IMR-90 (cell line): ENCODE measurements around the gene SGSM2. TPM values are rescaled to one million over a fixed set of nuclear protein-coding genes. Genes with fewer than 3 reads are reported as not detected.
A peak's percentile ranks its signal among the peaks of the same experiment; 100 is the strongest.

Experiments used
- ATAC-seq: fragments of 200-7000 bp; cut with Tn5 transposase; 2 replicates; pipeline ENCODE4 v1.9.1; 2020; ENCODE audit warnings: low read depth, mild to moderate bottlenecking, moderate library complexity
- BruUV-seq: library from RNA; stranded (reverse); fragments of 400-500 nt; replicated peaks from 2 replicates; lab custom pipeline; 2021; lab: Mats Ljungman, UMichigan
- CTCF ChIA-PET: fragments of 300-600 bp; formaldehyde crosslinking; extraction: SDS; loops from one replicate; lab custom pipeline; 2021; ENCODE audit warnings: antibody characterized with exemption; lab: Yijun Ruan, JAX
- POLR2A ChIA-PET: fragments of 300-600 bp; sonication (Branson Sonifier 250); formaldehyde crosslinking; loops from one replicate; lab custom pipeline; 2022; ENCODE audit warnings: antibody characterized with exemption; ENCODE audit not compliant: unreplicated experiment; lab: Charles Lee
- DNase-seq: peaks from one replicate; pipeline ENCODE4 v3.0.0; 2013
- H2AFZ ChIP-seq: replicated peaks from 2 replicates; pipeline ENCODE3; 2013; ENCODE audit warnings: low read length, mild to moderate bottlenecking; ENCODE audit not compliant: poor library complexity
- H2AK5ac ChIP-seq: 2 replicates; pipeline ENCODE4 v1.6.1; 2013; ENCODE audit warnings: low read depth, low read length, inconsistent platforms
- H2AK9ac ChIP-seq: replicated peaks from 2 replicates; pipeline ENCODE3; 2013; ENCODE audit warnings: mild to moderate bottlenecking, low read depth, low read length, moderate library complexity; ENCODE audit not compliant: poor library complexity
- H2BK120ac ChIP-seq: 2 replicates; pipeline ENCODE4 v1.6.1; 2013; ENCODE audit warnings: low read depth, low read length, inconsistent platforms
- H2BK15ac ChIP-seq: 3 replicates; pipeline ENCODE4 v1.6.1; 2013; ENCODE audit warnings: low read depth, low read length, inconsistent platforms
- H2BK20ac ChIP-seq: 2 replicates; pipeline ENCODE4 v1.6.1; 2013; ENCODE audit warnings: low read depth, mild to moderate bottlenecking, inconsistent platforms, low read length, moderate library complexity
- H2BK5ac ChIP-seq: 2 replicates; pipeline ENCODE4 v1.6.1; 2013; ENCODE audit warnings: mild to moderate bottlenecking, low read depth, low read length, inconsistent platforms; ENCODE audit not compliant: poor library complexity, severe bottlenecking
- H3K14ac ChIP-seq: replicated peaks from 2 replicates; pipeline ENCODE4 v1.6.1; 2013; ENCODE audit warnings: low read depth, low read length, inconsistent platforms
- H3K18ac ChIP-seq: 2 replicates; pipeline ENCODE4 v1.6.1; 2013; ENCODE audit warnings: low read depth, low read length, control low read depth
- H3K23ac ChIP-seq: 2 replicates; pipeline ENCODE4 v1.6.1; 2013; ENCODE audit warnings: low read depth, low read length, inconsistent platforms
- H3K27ac ChIP-seq: 2 replicates; pipeline ENCODE4 v1.5.1; 2013; ENCODE audit warnings: mild to moderate bottlenecking, control low read depth, low read length; ENCODE audit not compliant: insufficient read depth
- H3K27me3 ChIP-seq: 2 replicates; pipeline ENCODE4 v1.6.1; 2013; ENCODE audit warnings: low read length; ENCODE audit not compliant: control insufficient read depth, insufficient read depth
- H3K36me3 ChIP-seq: 2 replicates; pipeline ENCODE4 v1.6.1; 2013; ENCODE audit warnings: low read length, mixed read lengths; ENCODE audit not compliant: control insufficient read depth, insufficient read depth
- H3K4ac ChIP-seq: 2 replicates; pipeline ENCODE4 v1.6.1; 2013; ENCODE audit warnings: low read depth, low read length, inconsistent platforms
- H3K4me1 ChIP-seq: 2 replicates; pipeline ENCODE4 v1.6.1; 2013; ENCODE audit warnings: low read length, mixed read lengths; ENCODE audit not compliant: control insufficient read depth, insufficient read depth
- H3K4me2 ChIP-seq: 2 replicates; pipeline ENCODE4 v1.6.1; 2013; ENCODE audit warnings: low read depth, mild to moderate bottlenecking, control low read depth, low read length, moderate library complexity
- H3K4me3 ChIP-seq: 2 replicates; pipeline ENCODE4 v1.5.1; 2013; ENCODE audit warnings: low read depth, mild to moderate bottlenecking, control low read depth, low read length, moderate library complexity; ENCODE audit not compliant: insufficient read depth
- H3K56ac ChIP-seq: 2 replicates; pipeline ENCODE4 v1.6.1; 2013; ENCODE audit warnings: low read length, inconsistent platforms; ENCODE audit not compliant: insufficient read depth; ENCODE audit errors: extremely low read depth
- H3K79me1 ChIP-seq, 2 experiments: 2 replicates each; pipeline ENCODE4 v1.6.1; 2013; ENCODE audit warnings: low read length in 2 of 2, inconsistent platforms in 1 of 2, low read depth in 1 of 2
- H3K9ac ChIP-seq: 2 replicates; pipeline ENCODE4 v1.6.1; 2013; ENCODE audit warnings: low read depth, low read length, control low read depth
- H3K9me1 ChIP-seq: 2 replicates; pipeline ENCODE4 v1.6.1; 2013; ENCODE audit warnings: low read length, inconsistent platforms; ENCODE audit not compliant: insufficient read depth
- H3K9me3 ChIP-seq: 2 replicates; pipeline ENCODE4 v1.6.1; 2013; ENCODE audit warnings: low read length; ENCODE audit not compliant: control insufficient read depth, insufficient read depth
- H4K20me1 ChIP-seq: 2 replicates; pipeline ENCODE4 v1.6.1; 2013; ENCODE audit warnings: low read length, inconsistent platforms; ENCODE audit not compliant: insufficient read depth
- H4K5ac ChIP-seq: 2 replicates; pipeline ENCODE4 v1.6.1; 2013; ENCODE audit warnings: mild to moderate bottlenecking, low read depth, low read length, control low read depth
- H4K8ac ChIP-seq, 2 experiments: 2 replicates each; pipeline ENCODE4 v1.6.1; 2013; ENCODE audit warnings: low read depth in 2 of 2, low read length in 2 of 2, control low read depth in 1 of 2, inconsistent platforms in 1 of 2
- H4K91ac ChIP-seq: 2 replicates; pipeline ENCODE4 v1.6.1; 2013; ENCODE audit warnings: low read depth, low read length, inconsistent platforms; ENCODE audit not compliant: insufficient read depth
- CHD1 ChIP-seq: IDR thresholded peaks from 2 replicates; pipeline ENCODE4 v1.6.1; 2012; ENCODE audit warnings: low read depth, low read length, improper control_type of control experiment
- FOS ChIP-seq: fragments of 150-350 bp; IDR thresholded peaks from 2 replicates; pipeline ENCODE4 v1.6.1; 2016; ENCODE audit warnings: low read depth, low read length
- MXI1 ChIP-seq: IDR thresholded peaks from 2 replicates; pipeline ENCODE4 v1.6.1; 2012; ENCODE audit warnings: low read depth, mild to moderate bottlenecking, low read length, moderate library complexity, borderline replicate concordance
- NFE2L2 ChIP-seq: fragments of 150-350 bp; IDR thresholded peaks from 2 replicates; pipeline ENCODE4 v1.6.1; 2016; ENCODE audit warnings: low read depth, mild to moderate bottlenecking, low read length
- RAD21 ChIP-seq: IDR thresholded peaks from 2 replicates; pipeline ENCODE4 v1.6.1; 2012; ENCODE audit warnings: low read length, improper control_type of control experiment
- SMC3 ChIP-seq: fragments of 150-350 bp; IDR thresholded peaks from 2 replicates; pipeline ENCODE4 v1.6.1; 2016; ENCODE audit warnings: low read depth, mild to moderate bottlenecking, antibody characterized with exemption, low read length, moderate library complexity
- WGBS, 2 experiments: methylation state at CpG; one replicate each; pipeline versions ENCODE4 v1.1.5 to v1.1.7; 2013; ENCODE audit warnings: missing lambda C conversion rate in 2 of 2; ENCODE audit not compliant: insufficient read length in 1 of 2; ENCODE audit errors: extremely low coverage in 2 of 2; 5-methylcytosine and 5-hydroxymethylcytosine counted together
- dilution Hi-C: fragments of 300-500 bp; cut with HindIII; formaldehyde crosslinking; loops from one replicate; pipeline ENCODE4 v1.14.3; 2018; ENCODE audit warnings: low sequenced_read_pairs; ENCODE audit not compliant: unreplicated experiment
- in situ Hi-C: fragments of 300-500 bp; cut with MboI; formaldehyde crosslinking; loops from 3 replicates; pipeline ENCODE4 v1.14.3; 2019; ENCODE audit warnings: low sequenced_read_pairs, inconsistent platforms, mixed read lengths
- intact Hi-C: fragments of 100-400 bp; cut with micrococcal nuclease; formaldehyde crosslinking; loops from 2 replicates; pipeline ENCODE4 v1.10.0; 2022
- polyA plus RNA-seq, 3 experiments: library from polyadenylated mRNA; depleted of rRNA; stranded (reverse); fragments of >200 nt; gene quantifications; 2 replicates each; pipeline ENCODE4 v1.2.3, GENCODE V29; 2012; ENCODE audit warnings: low replicate concordance in 1 of 3
- total RNA-seq: library from RNA; depleted of rRNA; stranded (reverse); fragments of >200 nt; gene quantifications from 2 replicates; pipeline ENCODE4 v1.2.3, GENCODE V29; 2012

Gene SGSM2
- total and polyA plus RNA-seq, 2 of the 4 experiments (the other 2 are of a cell fraction) = 13.6 to 81.2 TPM

- no peak for TF ChIP-seq FOS
- TF ChIP-seq NFE2L2 = 0 out of 2 replicates have a peak, but pooled peaks have one; percentile 5
- no peak for TF ChIP-seq RAD21
- no peak for TF ChIP-seq CHD1
Measured at GRCh38 chr17:2399572-2400473, 62.5 kb downstream of the SGSM2 start (continued).

GRCh38 chr17:2400474-2400866 is 63.2 kb downstream of the SGSM2 start:
- H4K5ac ChIP-seq = no peak overlapping the region; the same call in 1 of the 2 replicates
- POLR2A ChIA-PET = no interaction called here
- 0 out of 2 replicates have a peak overlapping the region, but pooled peaks have one; percentile 37 for H2BK120ac ChIP-seq
- peaks cover 42% of the 10 kb centered on the region for H3K4me1 ChIP-seq
- H2AFZ ChIP-seq = peak overlapping the region; percentile 95
- no peaks in the 10 kb centered on the region for H3K36me3 ChIP-seq
- 0% methylated on average over 13 of the region's 43 CpGs; no CpG with 5 or more reads in 1 of the 2 experiments for WGBS, 2 experiments
- no peak for DNase-seq
- H3K9me1 ChIP-seq = peaks cover 29% of the 10 kb centered on the region
- peak overlapping the region; percentile 58 for H3K56ac ChIP-seq
- no peak overlapping the region for H2BK20ac ChIP-seq
- H2BK5ac ChIP-seq = peak overlapping the region; percentile 91
- H3K27me3 ChIP-seq = no peaks in the 10 kb centered on the region
- H4K91ac ChIP-seq = peak overlapping the region; percentile 89; the same call in 1 of the 2 replicates
- H3K14ac ChIP-seq = peak overlapping the region; percentile 85; the same call in 1 of the 2 replicates
- H2AK9ac ChIP-seq = peak overlapping the region; percentile 96
- peak overlapping the region; percentile 94 for H3K27ac ChIP-seq
- peak overlapping the region; percentile 93 for H3K4ac ChIP-seq
- no TSS peak for BruUV-seq
- dilution Hi-C loops (no loop called here), in situ Hi-C loops (no loop called here), intact Hi-C loops (no loop called here)
- H3K4me3 ChIP-seq = peak overlapping the region; percentile 83
- H3K23ac ChIP-seq = peak overlapping the region; percentile 97; the same call in 1 of the 2 replicates
- CTCF ChIA-PET = no interaction called here
- peak overlapping the region in 1 of 2 experiments; percentile 81; a peak in 1 of 4 replicates for H4K8ac ChIP-seq
- H3K9ac ChIP-seq = peak overlapping the region; percentile 86
- peaks cover 13 to 61% of the 10 kb centered on the region in 2 experiments; a peak in 3 of 4 replicates for H3K79me1 ChIP-seq
- H2BK15ac ChIP-seq = no peak overlapping the region
- no peak for ATAC-seq
- no peak for TF ChIP-seq SMC3
- TF ChIP-seq MXI1 = peak; percentile 71; the same call in 1 of the 2 replicates
- H2AK5ac ChIP-seq = 0 out of 2 replicates have a peak overlapping the region, but pooled peaks have one; percentile 7
- peaks cover 26% of the 10 kb centered on the region for H4K20me1 ChIP-seq
- H3K4me2 ChIP-seq = peak overlapping the region; percentile 86
- H3K18ac ChIP-seq = no peak overlapping the region; the same call in 1 of the 2 replicates
- no peaks in the 10 kb centered on the region for H3K9me3 ChIP-seq
